Body of pancreas (tissue), 4 donors: ENCODE measurements around the gene RSPRY1. TPM values are rescaled to one million over a fixed set of nuclear protein-coding genes. Genes with fewer than 3 reads are reported as not detected.

Experiments
- ATAC-seq: fragments of 150-250 bp; one replicate; pipeline ENCODE4 v1.9.1; 2016
- DNase-seq, 4 donors: peaks; one replicate each; pipeline ENCODE4 v3.0.0-alpha.2; 2019
- H3K27ac ChIP-seq, 4 donors: fragments of 200-600 bp; sonication (generic); 1 replicate in 3 of 4; 2 replicates in 1 of 4; pipeline versions ENCODE4 v1.5.1 to v1.6.1; 2016 to 2019; ENCODE audit warnings: mild to moderate bottlenecking in 1 of 4, mixed read lengths in 1 of 4, moderate library complexity in 1 of 4
- H3K27me3 ChIP-seq, 2 donors: fragments of 200-600 bp; sonication (generic); one replicate each; pipeline ENCODE4 v1.6.0; 2016; ENCODE audit warnings: mild to moderate bottlenecking in 1 of 2
- H3K36me3 ChIP-seq, 2 donors: fragments of 200-600 bp; sonication (generic); replicated peaks in 1 of 2; 2 replicates each; pipeline ENCODE4 v1.5.1; 2016; ENCODE audit warnings: low read depth in 2 of 2; ENCODE audit not compliant: insufficient read depth in 1 of 2
- H3K4me1 ChIP-seq: fragments of 200-600 bp; sonication (generic); one replicate; pipeline ENCODE4 v1.6.0; 2016
- H3K4me3 ChIP-seq, 2 donors: fragments of 200-600 bp; sonication (generic); 1 replicate in 1 of 2; 2 replicates in 1 of 2; pipeline ENCODE4 v1.5.1; 2016 to 2019
- H3K9me3 ChIP-seq, 3 donors: fragments of 200-600 bp; sonication (generic); 1 replicate in 2 of 3; 2 replicates in 1 of 3; pipeline ENCODE4 v1.5.1; 2016
- CTCF ChIP-seq, 7 experiments: fragments of 450-650 bp in 4 of 7; fragments of 200-600 bp in 3 of 7; sonication (generic) in 3 of 7; IDR thresholded peaks; one replicate each; pipeline ENCODE4 v1.5.1; 2016 to 2019; ENCODE audit warnings: antibody characterized with exemption in 7 of 7
- POLR2A ChIP-seq, 3 donors: fragments of 450-650 bp; IDR thresholded peaks; one replicate each; pipeline ENCODE4 v1.6.1; 2016; ENCODE audit warnings: antibody characterized with exemption in 3 of 3, mild to moderate bottlenecking in 2 of 3
- WGBS, 2 donors: methylation state at CpG; one replicate each; pipeline ENCODE4 v1.1.5; 2017; 5-methylcytosine and 5-hydroxymethylcytosine counted together
- intact Hi-C: fragments of 100-400 bp; cut with DNase I; formaldehyde crosslinking; loops from one replicate; pipeline ENCODE4 v1.15.1; 2023
- total RNA-seq, 2 donors: library from RNA; depleted of rRNA; stranded (reverse); fragments of >200 nt; gene quantifications; one replicate each; pipeline ENCODE4 v1.1.0, GENCODE V29; 2016

Gene RSPRY1
- total RNA-seq, 2 donors from 2014 or later: 13.8 to 31.4 TPM

- intact Hi-C loops: no loop called here
- DNase-seq: no peak
Observed at GRCh38 chr16:57191056-57191571, 5.0 kb downstream of the RSPRY1 start.

GRCh38 chr16:57192146-57192545 lies 6.0 kb downstream of the RSPRY1 start:
- Histone ChIP-seq H3K36me3 (no peaks in the 10 kb centered on the region), H3K4me3 (no peak overlapping the region), H3K9me3 (no peaks in the 10 kb centered on the region), H3K27ac (no peak overlapping the region), H3K4me1 (peaks cover 50% of the 10 kb centered on the region), H3K27me3 (no peaks in the 10 kb centered on the region)
- 80 to 91% methylated on average over 3 of the region's 3 CpGs for WGBS, 2 donors
- intact Hi-C loops: no loop called here
- ATAC-seq (no peak), DNase-seq (no peak)
- no peak for TF ChIP-seq POLR2A (IDR thresholded peaks at IDR 0.05)
- no peak for TF ChIP-seq CTCF (IDR thresholded peaks at IDR 0.05)

More at GRCh38 chr16:57191056-57191571, 5.0 kb downstream of the RSPRY1 start:
- H3K4me3 ChIP-seq: no peak overlapping the region
- no peaks in the 10 kb centered on the region for H3K27me3 ChIP-seq
- peak overlapping the region in 1 of 4 donors; percentile 27 for H3K27ac ChIP-seq
- H3K36me3 ChIP-seq: no peaks in the 10 kb centered on the region
- H3K9me3 ChIP-seq: no peaks in the 10 kb centered on the region
- 65 to 67% methylated on average over 3 of the region's 3 CpGs for WGBS, 2 donors
- TF ChIP-seq CTCF (IDR thresholded peaks at IDR 0.05): no peak
- peaks cover 44% of the 10 kb centered on the region for H3K4me1 ChIP-seq
- no peak for ATAC-seq

- Histone ChIP-seq H3K27ac (no peak overlapping the region), H3K36me3 (no peaks in the 10 kb centered on the region), H3K27me3 (no peaks in the 10 kb centered on the region), H3K9me3 (no peaks in the 10 kb centered on the region), H3K4me1 (peaks cover 50% of the 10 kb centered on the region), H3K4me3 (no peak overlapping the region)
- WGBS, 2 donors: 72 to 79% methylated on average over 7 of the region's 7 CpGs
- intact Hi-C loops: no loop called here
- TF ChIP-seq CTCF (IDR thresholded peaks at IDR 0.05): no peak
- DNase-seq: no peak
- no peak for ATAC-seq
Observed at GRCh38 chr16:57192720-57193486, 6.8 kb downstream of the RSPRY1 start.

- intact Hi-C loops: no loop called here
- H3K4me1 ChIP-seq: peaks cover 47% of the 10 kb centered on the region
- TF ChIP-seq POLR2A (IDR thresholded peaks at IDR 0.05) (no peak), CTCF (IDR thresholded peaks at IDR 0.05) (no peak)
- H3K9me3 ChIP-seq: no peaks in the 10 kb centered on the region
- H3K27ac ChIP-seq: no peak overlapping the region
- no peaks in the 10 kb centered on the region for H3K36me3 ChIP-seq
- H3K4me3 ChIP-seq: no peak overlapping the region
- ATAC-seq (no peak), DNase-seq (no peak)
- no peaks in the 10 kb centered on the region for H3K27me3 ChIP-seq
Observed at GRCh38 chr16:57194512-57194911, 8.4 kb downstream of the RSPRY1 start.

- H3K4me3 ChIP-seq: no peak overlapping the region
- no peak overlapping the region for H3K27ac ChIP-seq
- H3K9me3 ChIP-seq: no peaks in the 10 kb centered on the region
- peaks cover 32% of the 10 kb centered on the region for H3K4me1 ChIP-seq
- H3K36me3 ChIP-seq: no peaks in the 10 kb centered on the region
- TF ChIP-seq POLR2A (IDR thresholded peaks at IDR 0.05) (no peak), CTCF (IDR thresholded peaks at IDR 0.05) (no peak)
- 62 to 77% methylated on average over 4 of the region's 4 CpGs for WGBS, 2 donors
- DNase-seq (no peak), ATAC-seq (no peak)
- intact Hi-C loops: no loop called here
- no peaks in the 10 kb centered on the region for H3K27me3 ChIP-seq
Observed at GRCh38 chr16:57196286-57196685, 10.2 kb downstream of the RSPRY1 start.
